ENCODE measurements around the gene VAV3.

VAV3 gene

DNA sequence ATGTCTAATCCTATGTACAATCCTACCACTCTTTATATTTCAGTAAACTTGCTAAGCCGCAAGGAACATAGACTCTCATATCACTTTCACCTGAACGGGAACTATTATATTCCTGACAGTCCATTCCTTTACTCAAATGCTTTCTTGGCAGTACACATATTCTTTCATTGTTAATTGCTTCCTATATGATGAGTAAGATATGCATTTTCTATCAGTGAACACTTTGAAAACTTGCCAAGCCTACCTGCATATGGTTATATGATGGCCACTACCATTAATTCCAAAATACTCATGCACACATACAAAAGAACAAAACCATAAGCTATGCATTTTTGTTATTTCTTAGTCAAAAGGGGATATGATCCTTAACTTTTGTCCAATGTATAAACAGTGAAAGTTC lies 341.5 kb downstream of the VAV3 start:
- no peak for DNase-seq

- DNase-seq = no peak
Observed at GRCh38 chr1:107622966-107623365, 342.0 kb downstream of the VAV3 start.

- DNase-seq = no peak
Observed at GRCh38 chr1:107622535-107622934, 342.4 kb downstream of the VAV3 start.

GRCh38 chr1:107620753-107621152 lies 344.2 kb downstream of the VAV3 start:
- DNase-seq = no peak

- DNase-seq = no peak
Observed at GRCh38 chr1:107618539-107618938, 346.4 kb downstream of the VAV3 start.

GRCh38 chr1:107617921-107618320 lies 347.1 kb downstream of the VAV3 start:
- DNase-seq = no peak

DNA sequence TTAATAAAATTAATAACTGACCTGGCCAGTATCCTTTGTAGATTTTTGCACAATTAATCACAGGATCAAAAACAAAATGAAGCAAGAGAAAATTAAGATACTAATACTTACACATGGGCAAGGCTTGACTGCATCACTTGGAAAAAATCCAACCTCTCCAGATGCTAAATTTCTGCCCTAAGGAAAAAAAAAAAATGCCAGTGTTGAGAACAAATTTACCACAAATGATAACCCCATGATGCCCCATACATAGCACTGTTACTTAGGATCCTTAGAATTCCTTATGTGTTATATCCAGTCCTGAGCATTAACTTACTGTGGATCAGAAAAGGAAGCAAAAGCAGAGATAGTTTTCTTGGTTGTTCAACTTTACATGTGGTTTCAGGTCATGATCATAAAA lies 347.5 kb downstream of the VAV3 start:
- no peak for DNase-seq

DNA sequence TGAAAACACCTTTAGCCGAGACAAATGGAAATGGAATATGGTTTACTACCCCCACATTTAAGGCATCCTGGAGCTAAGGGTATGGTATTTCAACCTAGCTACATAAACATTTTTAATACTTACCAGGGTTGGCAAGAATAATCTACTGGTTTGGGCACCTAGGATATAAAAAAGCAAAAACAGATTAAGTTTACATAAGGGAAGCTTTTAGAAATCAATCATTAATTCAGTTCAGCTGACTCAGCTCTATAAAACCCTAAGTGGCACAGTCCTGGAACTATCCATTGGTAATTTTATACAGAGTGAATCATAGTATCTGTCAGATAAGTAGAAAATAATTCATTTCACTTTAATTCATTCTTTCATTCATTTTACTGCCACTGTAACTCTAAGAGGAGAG lies 355.2 kb downstream of the VAV3 start:
- no peak for DNase-seq

DNA sequence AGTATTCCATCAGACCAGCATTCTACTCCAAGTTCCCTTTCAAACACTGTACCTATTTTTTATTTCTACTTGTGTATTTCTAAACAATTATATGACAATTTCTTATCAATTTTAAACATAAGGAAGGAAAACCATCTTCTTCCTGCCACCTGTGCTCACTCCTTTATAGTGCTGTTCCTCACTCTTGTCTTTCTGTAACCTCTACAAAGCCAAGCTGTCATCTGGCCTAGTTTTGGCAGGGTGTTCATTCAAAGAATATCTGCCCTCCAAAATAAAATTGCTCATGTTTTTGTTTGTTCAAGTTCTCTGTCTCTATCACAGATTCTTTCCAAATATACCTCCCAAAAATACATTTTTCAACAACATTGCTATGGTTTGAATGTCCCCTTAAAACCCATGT lies 360.2 kb downstream of the VAV3 start:
- DNase-seq = no peak

DNA sequence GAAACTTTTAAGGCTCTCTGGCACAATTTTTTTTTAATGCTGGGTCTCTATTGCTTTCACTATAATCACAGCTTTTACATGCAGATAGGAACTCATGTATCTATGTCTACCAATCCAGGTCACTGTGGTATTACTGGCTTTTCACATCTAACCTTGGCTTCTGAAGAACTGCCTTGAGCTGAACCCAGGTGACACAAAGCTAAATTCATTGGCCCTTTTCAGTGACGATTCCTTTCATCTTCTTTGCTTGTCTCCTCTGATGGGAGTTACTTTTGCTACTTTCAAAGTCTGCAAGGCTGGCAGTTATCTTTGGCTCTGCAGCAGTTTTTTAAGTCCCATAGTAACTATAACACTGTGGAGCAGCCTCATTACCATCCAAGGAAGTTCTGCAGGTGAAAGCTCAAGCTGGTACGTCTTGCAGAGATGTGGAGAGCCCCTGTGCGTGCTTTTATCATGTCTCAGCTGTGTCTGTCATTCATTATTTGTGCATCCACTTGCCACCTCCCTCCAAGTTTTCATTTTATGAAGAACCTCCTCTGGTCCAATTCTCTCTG lies 364.3 kb downstream of the VAV3 start:
- no peak for DNase-seq

DNA sequence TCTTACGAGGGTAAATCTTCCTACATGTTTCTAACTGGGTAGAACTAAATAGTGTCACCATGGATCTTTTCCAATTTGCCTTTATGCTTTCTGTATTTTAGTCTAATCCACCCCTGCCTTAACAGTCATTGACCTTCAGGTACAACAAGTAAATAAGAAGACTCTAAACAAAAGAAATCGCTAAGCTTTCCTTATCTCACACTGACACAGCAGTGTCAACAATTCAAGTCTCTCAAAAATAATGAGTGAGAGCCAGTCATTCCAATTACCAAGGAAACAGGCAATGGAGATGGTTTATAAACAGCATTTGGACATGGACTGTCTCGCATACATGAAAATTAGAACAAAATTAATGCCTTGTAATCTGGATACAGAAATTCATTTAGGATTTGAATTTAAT lies 365.8 kb downstream of the VAV3 start:
- no peak for DNase-seq

DNA sequence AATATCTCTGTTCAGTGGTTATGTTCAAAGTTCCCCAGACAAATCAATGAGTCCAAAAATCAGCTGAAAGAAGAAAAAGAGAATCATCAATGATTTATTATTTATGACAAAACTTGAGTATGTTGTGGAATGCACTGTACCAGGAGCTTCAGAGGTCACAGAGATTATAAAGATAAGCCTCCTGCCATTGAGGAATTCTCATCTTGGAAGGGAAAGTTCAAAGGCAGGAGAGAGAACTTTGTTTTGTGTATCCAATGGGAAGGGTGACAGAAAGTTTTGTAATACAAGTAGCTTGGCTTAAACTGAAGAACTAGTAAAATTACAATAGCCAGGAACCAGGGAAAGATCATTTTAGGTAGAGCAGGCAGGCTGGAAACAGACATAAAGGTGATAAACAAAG lies 367.7 kb downstream of the VAV3 start:
- no peak for DNase-seq

DNA sequence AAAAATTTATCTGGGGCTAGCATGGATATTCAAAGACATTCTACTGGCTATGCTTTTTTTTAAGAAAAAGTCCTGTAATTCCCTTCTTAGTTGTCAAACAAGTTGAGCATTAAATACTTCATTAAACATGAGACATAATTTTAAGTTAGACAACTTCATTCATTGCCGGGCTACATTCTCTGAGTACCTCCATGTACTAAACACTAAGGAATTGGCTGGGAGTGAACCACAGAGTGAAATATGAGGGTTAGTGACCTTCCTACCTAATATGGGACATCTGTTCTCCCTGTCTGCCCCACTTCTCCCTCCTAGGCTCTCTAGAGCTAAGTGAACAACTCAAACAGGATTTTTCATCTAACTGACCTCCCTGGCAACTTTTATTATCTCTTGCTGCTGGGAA lies 370.4 kb downstream of the VAV3 start:
- no peak for DNase-seq

DNA sequence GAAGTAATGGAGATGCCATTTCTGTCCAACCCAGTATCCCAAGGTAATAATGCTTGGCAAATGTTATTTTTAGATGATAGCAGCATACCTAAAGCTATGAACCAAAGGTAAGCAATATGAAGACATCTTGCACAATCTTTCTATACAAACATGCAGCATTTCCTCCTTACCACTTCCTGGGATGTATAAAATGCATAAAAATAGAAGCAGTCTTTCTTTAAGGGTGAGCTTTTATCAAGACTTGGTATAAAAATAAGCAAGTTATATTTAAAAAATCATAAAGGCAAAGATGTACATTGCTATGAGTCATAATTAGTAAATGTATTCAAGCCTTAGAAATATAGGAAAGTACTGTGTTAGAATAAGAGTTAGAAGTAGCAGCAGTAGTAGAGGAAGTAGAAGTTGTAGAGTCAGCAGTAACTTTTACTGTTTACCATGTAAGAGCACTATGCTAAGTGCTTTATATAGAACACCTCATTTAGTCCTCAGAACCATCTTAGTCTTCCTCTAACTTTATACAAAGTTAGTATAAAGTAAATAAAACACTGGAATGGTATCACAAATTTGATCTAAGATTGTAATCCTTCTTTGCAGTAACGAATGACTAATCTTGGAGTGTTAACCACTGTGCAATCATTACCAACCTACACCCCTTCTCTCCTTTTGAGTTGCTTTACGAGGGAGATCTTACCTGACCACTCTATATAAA lies 371.3 kb downstream of the VAV3 start:
- no peak for DNase-seq

- no peak for DNase-seq
Observed at GRCh38 chr1:107590900-107591622, 373.9 kb downstream of the VAV3 start.

GRCh38 chr1:107590087-107590486 lies 374.9 kb downstream of the VAV3 start:
- DNase-seq = no peak

DNA sequence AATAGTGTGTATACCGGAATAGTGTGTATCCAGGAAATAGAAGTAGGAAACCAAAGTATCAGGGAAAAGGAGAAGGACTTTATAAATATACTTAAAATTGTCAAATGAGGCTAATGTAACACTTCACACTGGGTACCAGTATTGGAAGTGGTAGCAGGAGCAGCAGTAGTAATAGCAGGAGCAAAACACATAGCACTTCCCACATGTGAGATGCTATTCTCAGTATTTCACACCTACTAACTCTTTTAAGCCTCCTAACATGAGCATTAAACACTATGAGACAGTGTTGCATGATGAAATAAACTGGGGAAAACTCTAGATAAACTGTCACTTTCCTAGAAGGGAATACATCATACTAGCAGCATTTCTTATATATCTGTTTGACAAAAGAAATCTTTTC lies 376.7 kb downstream of the VAV3 start:
- no peak for DNase-seq

GRCh38 chr1:107575226-107575625 lies 389.8 kb downstream of the VAV3 start:
- no peak for DNase-seq

- no peak for DNase-seq
Observed at GRCh38 chr1:107574044-107574443, 390.9 kb downstream of the VAV3 start.

DNA sequence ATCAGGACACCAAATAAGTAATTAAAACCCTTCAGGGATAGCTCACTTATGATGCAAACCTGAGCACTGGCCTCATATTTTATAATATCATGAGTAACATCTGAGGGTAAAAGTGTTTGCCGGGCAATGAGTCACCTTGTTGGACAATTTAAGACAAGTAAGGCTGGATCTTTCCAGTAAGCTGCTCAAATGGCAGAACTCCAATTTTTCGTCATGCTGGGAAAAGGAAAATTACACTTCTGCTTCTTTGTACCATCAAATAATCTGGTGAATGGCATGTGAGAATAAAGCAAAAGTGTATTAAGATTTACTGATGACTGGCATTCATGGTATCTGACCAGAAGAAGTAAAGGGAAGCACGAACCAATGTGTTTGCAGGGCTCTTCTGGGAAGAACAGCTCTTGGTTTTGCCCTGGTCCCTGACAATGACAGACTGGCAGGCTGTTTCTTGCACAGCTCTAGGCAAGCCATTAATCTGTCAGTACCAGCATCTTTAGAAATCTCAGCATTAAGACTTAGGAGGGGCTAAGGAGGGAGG lies 392.2 kb downstream of the VAV3 start:
- DNase-seq = no peak

- no peak for DNase-seq
Observed at GRCh38 chr1:107570768-107571167, 394.2 kb downstream of the VAV3 start.

GRCh38 chr1:107563441-107563840 lies 401.5 kb downstream of the VAV3 start:
- no peak for DNase-seq

DNA sequence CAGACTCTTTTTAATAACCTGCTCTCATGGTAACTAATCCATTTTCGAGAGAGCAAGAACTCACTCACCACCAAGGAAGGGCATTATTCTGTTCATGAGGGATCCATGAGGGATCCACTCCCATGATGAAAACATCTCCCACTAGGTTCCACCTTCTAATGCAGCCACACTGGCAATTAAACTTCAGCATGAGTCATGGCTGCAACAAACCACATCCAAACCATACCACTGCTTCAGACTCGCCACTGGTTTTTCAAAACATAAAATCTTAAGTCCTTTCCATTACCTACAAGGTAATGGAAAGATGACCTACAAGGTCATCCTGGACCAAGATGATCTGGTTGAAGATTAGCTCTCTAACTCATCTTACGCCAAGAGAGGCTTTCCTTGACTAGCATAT lies 405.1 kb downstream of the VAV3 start:
- DNase-seq = no peak

GRCh38 chr1:107557095-107557494 lies 407.9 kb downstream of the VAV3 start:
- DNase-seq = no peak
